Common myeloid progenitor, CD34-positive (primary cell): ENCODE results near the gene ACOXL.
A peak's percentile ranks its signal among the peaks of the same experiment; 100 is the strongest.

Experiments used
- CTCF ChIA-PET: fragments of 350-600 bp; sonication (Branson Sonifier 250); formaldehyde crosslinking; loops from one replicate; lab custom pipeline; 2021; ENCODE audit warnings: antibody characterized with exemption; lab: Charles Lee
- POLR2A ChIA-PET: fragments of 350-600 bp; sonication (Branson Sonifier 250); formaldehyde crosslinking; loops from one replicate; lab custom pipeline; 2021; ENCODE audit warnings: antibody characterized with exemption; lab: Charles Lee
- DNase-seq, 3 donors: peaks; one replicate each; pipeline versions ENCODE4 v3.0.0 to v3.0.0-alpha.2; 2013
- H3K27ac ChIP-seq, 2 experiments: 1 replicate in 1 of 2; 2 replicates in 1 of 2; pipeline ENCODE4 v1.7.0; 2013; ENCODE audit warnings: inconsistent platforms in 2 of 2, low read length in 2 of 2, mild to moderate bottlenecking in 2 of 2, low read depth in 1 of 2, moderate library complexity in 1 of 2; ENCODE audit not compliant: severe bottlenecking in 2 of 2, insufficient read depth in 1 of 2, poor library complexity in 1 of 2
- H3K27me3 ChIP-seq, 5 experiments: replicated peaks in 2 of 5; 1 replicate in 3 of 5; 2 replicates in 2 of 5; pipeline versions ENCODE4 v1.6.1 to v1.7.0; 2013; ENCODE audit warnings: low read length in 4 of 5, mild to moderate bottlenecking in 2 of 5, moderate library complexity in 2 of 5, inconsistent platforms in 1 of 5; ENCODE audit not compliant: insufficient read depth in 5 of 5, control insufficient read depth in 4 of 5
- H3K36me3 ChIP-seq, 4 experiments: 1 replicate in 2 of 4; 2 replicates in 2 of 4; pipeline versions ENCODE4 v1.6.1 to v1.7.0; 2013; ENCODE audit warnings: low read length in 3 of 4, control low read depth in 1 of 4, mild to moderate bottlenecking in 1 of 4; ENCODE audit not compliant: control insufficient read depth in 4 of 4, insufficient read depth in 4 of 4
- H3K4me1 ChIP-seq, 4 experiments: 1 replicate in 3 of 4; 2 replicates in 1 of 4; pipeline versions ENCODE4 v1.6.1 to v1.7.1; 2013; ENCODE audit warnings: low read length in 3 of 4, mild to moderate bottlenecking in 3 of 4, control low read depth in 1 of 4, inconsistent platforms in 1 of 4, moderate library complexity in 1 of 4; ENCODE audit not compliant: control insufficient read depth in 4 of 4, insufficient read depth in 4 of 4; ENCODE audit errors: control extremely low read depth in 1 of 4
- H3K4me3 ChIP-seq, 7 experiments: 1 replicate in 4 of 7; 2 replicates in 3 of 7; pipeline versions ENCODE4 v1.5.1 to v1.7.0; 2013; ENCODE audit warnings: mild to moderate bottlenecking in 7 of 7, low read length in 6 of 7, moderate library complexity in 6 of 7, inconsistent platforms in 2 of 7, low read depth in 2 of 7, control low read depth in 1 of 7; ENCODE audit not compliant: insufficient read depth in 4 of 7, control insufficient read depth in 1 of 7; ENCODE audit errors: extremely low read depth in 1 of 7
- H3K9me3 ChIP-seq, 5 experiments: 1 replicate in 4 of 5; 2 replicates in 1 of 5; pipeline versions ENCODE4 v1.6.1 to v1.7.1; 2013; ENCODE audit warnings: low read length in 4 of 5, mild to moderate bottlenecking in 2 of 5, inconsistent platforms in 1 of 5, low read depth in 1 of 5, moderate library complexity in 1 of 5; ENCODE audit not compliant: control insufficient read depth in 4 of 5, insufficient read depth in 2 of 5; ENCODE audit errors: control extremely low read depth in 1 of 5
- WGBS: methylation state at CpG from one replicate; pipeline ENCODE4 v1.1.5; 2013; ENCODE audit not compliant: insufficient coverage; 5-methylcytosine and 5-hydroxymethylcytosine counted together

Gene ACOXL

DNA sequence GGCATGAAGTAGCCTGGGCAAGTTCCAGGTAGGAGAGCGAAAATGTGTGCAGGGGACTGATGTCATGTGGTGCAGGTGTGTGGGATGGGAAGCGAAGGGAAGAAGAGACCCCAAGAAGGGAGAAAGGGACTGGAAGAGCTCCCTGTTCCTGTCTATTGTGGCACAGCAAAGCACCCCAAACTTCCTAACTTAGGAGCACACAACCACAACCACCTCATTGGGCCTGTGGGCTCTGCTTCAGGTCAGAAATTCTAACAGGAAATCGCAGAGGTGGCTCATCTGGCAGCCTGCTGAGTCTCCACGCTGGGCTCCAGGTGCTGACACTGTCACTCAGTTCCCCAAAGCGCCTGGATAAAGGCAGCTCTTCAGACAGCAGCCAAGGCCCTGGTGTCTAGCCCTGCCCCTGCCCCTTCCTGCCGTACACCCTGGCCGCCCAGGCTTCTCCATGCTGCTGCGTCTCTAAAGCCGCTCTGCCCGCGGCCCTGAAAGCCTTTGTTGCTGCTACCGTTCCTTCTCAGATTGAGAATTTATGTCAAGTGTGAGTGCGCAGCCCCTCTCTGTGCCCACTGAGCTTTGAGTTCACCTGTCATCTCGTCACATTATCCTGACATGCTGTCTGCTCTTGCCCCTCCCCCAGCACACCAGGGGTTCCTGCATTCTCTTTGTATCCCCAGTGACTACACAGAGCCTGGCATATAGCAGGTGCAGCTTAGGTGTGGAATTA is 248.1 kb downstream of the ACOXL start:
- H3K36me3 ChIP-seq: no peaks in the 10 kb centered on the region
- no peaks in the 10 kb centered on the region for H3K9me3 ChIP-seq
- CTCF ChIA-PET: no interaction called here
- H3K4me1 ChIP-seq: no peaks in the 10 kb centered on the region
- H3K27me3 ChIP-seq: no peaks in the 10 kb centered on the region
- POLR2A ChIA-PET: no interaction called here
- WGBS: 96% methylated on average over 11 of the region's 14 CpGs
- H3K4me3 ChIP-seq: no peak overlapping the region
- no peak for DNase-seq
- H3K27ac ChIP-seq: no peak overlapping the region

DNA sequence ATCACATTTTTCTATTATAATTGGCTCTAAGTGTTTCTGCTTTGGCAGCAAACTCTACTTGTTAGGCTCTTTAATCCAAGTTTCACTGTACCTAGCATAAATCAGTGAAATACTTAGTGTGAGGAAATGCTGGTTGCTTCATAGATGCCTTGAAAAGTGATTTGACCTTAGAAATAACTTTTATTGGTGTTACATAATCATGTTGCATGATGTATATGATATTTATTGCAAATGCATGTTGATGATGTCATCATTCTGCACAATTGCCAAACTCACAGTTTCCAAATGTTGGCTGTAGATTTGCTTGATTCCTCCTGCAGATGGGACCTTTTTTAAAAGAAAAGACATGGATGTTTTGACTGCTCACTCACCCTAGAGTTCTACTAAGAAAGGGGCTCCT is 250.8 kb downstream of the ACOXL start:
- H3K27ac ChIP-seq: no peak overlapping the region
- ChIA-PET POLR2A (no interaction called here), CTCF (no interaction called here)
- no peak for DNase-seq
- H3K9me3 ChIP-seq: no peaks in the 10 kb centered on the region
- no peaks in the 10 kb centered on the region for H3K27me3 ChIP-seq
- no peaks in the 10 kb centered on the region for H3K36me3 ChIP-seq
- H3K4me3 ChIP-seq: no peak overlapping the region
- no peaks in the 10 kb centered on the region for H3K4me1 ChIP-seq

DNA sequence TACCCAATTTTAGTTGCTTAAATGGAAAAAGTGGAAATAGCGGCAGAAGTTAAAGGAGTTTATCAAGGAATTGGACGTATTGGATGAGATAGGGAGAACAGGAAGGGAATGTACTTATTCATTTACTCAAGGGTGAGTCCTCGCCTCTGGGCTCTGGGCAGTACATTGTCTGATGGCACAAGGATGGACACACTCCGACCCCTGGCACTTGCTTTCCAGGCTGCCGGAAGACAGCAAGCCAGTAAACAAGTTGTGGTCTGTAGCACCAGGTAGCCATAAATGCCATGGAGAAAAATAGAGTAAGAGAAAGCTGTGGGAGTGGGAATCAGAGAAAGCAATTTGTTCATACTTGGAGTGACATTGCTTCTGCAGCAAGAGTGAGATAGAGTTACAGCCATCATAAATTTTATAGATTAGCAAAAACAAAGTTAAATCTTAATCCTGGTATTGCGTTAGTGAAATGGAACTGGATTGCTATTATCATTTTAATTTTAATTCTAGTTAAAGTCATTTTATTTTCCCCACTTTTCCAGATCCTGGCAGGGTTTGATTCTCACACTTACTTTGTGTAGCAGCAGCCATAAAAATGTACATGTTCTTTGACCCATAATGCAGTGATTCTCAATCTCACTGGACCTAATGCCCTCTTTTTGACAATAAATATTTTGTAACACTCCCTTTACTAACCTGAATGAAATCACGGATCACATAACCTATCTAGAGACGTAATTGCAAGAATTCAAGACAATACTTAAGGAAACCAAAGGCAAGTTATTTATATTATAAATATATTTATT is 252.5 kb downstream of the ACOXL start:
- Histone ChIP-seq H3K27ac (no peak overlapping the region), H3K36me3 (no peaks in the 10 kb centered on the region), H3K4me3 (no peak overlapping the region), H3K27me3 (no peaks in the 10 kb centered on the region), H3K4me1 (no peaks in the 10 kb centered on the region), H3K9me3 (peaks cover 0 to 3% (median 0%) of the 10 kb centered on the region in 5 experiments)
- 100% methylated on average over 5 of the region's 8 CpGs for WGBS
- POLR2A ChIA-PET: no interaction called here
- CTCF ChIA-PET: no interaction called here
- DNase-seq: no peak

DNA sequence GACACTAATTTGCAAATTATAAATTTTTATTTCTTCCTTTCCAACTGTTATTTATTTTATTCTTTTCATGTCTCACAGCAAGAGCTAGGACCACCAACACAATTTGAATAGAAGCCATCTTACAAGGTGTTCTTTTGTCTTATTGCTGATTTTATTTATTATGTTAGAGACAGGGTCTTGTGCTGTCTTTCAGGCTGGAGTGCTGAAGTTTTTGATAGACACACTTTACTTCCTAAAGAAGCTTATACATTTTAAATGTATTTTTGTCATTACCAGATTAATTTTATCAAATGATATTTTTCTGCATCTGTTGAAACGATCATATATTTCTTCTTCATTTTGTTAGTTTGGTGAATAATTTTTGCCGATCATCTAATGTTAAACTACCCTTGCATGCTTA is 258.1 kb downstream of the ACOXL start:
- WGBS: no CpG with 5 or more reads among the region's 2 CpGs
- H3K4me3 ChIP-seq: no peak overlapping the region
- CTCF ChIA-PET: no interaction called here
- no peak for DNase-seq
- H3K4me1 ChIP-seq: peaks cover 5 to 23% (median 13%) of the 10 kb centered on the region in 4 experiments
- no peak overlapping the region for H3K27ac ChIP-seq
- H3K9me3 ChIP-seq: peaks cover 0 to 5% (median 0%) of the 10 kb centered on the region in 5 experiments
- POLR2A ChIA-PET: no interaction called here
- H3K27me3 ChIP-seq: no peaks in the 10 kb centered on the region
- H3K36me3 ChIP-seq: no peaks in the 10 kb centered on the region

DNA sequence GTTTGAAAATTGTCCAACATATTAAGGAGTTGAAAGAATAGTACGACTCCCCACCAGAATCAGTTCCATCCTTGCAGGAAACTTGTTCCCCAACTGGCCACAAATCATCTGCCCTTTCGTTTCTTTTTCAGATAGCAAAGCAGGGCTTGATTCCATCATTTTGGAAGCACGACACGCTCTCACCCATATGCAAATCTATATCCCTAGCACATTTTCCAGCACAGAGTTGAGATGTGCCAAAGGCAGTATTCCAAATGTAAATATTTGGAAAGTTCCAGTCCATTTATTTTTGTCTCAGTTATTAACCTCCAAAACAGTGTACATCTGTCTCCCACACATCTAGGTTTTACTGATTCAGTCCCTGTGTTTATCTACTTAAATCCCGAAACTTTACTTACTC is 259.5 kb downstream of the ACOXL start:
- Histone ChIP-seq H3K27ac (no peak overlapping the region), H3K4me1 (peaks cover 5 to 23% (median 13%) of the 10 kb centered on the region in 4 experiments), H3K27me3 (no peaks in the 10 kb centered on the region), H3K36me3 (no peaks in the 10 kb centered on the region), H3K4me3 (no peak overlapping the region), H3K9me3 (peaks cover 0 to 9% (median 0%) of the 10 kb centered on the region in 5 experiments)
- 100% methylated on average over 1 of the region's 5 CpGs for WGBS
- ChIA-PET POLR2A (no interaction called here), CTCF (no interaction called here)
- DNase-seq: no peak

DNA sequence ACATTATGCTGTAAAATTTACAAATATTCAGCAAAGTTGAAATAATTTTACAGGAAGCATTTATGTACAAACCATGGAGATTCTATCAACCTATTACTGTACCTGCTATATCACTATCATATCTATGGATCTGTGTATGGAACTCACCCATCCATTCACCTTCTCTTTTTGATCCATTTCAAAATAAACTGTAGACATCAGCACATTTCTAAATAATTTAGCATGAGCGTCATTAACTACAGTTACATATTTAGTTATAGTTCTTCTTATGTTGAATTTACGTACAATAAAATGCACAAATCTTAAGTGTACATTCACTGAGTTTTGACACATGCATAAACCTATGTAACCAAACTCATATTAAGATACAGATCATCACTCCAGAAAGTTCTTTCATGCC is 260.5 kb downstream of the ACOXL start:
- Histone ChIP-seq H3K4me1 (peaks cover 5 to 23% (median 13%) of the 10 kb centered on the region in 4 experiments), H3K27ac (no peak overlapping the region), H3K36me3 (no peaks in the 10 kb centered on the region), H3K4me3 (no peak overlapping the region), H3K27me3 (no peaks in the 10 kb centered on the region), H3K9me3 (peaks cover 0 to 9% (median 0%) of the 10 kb centered on the region in 5 experiments)
- DNase-seq: no peak
- 100% methylated on average over 1 of the region's 2 CpGs for WGBS
- POLR2A ChIA-PET: no interaction called here
- CTCF ChIA-PET: no interaction called here

DNA sequence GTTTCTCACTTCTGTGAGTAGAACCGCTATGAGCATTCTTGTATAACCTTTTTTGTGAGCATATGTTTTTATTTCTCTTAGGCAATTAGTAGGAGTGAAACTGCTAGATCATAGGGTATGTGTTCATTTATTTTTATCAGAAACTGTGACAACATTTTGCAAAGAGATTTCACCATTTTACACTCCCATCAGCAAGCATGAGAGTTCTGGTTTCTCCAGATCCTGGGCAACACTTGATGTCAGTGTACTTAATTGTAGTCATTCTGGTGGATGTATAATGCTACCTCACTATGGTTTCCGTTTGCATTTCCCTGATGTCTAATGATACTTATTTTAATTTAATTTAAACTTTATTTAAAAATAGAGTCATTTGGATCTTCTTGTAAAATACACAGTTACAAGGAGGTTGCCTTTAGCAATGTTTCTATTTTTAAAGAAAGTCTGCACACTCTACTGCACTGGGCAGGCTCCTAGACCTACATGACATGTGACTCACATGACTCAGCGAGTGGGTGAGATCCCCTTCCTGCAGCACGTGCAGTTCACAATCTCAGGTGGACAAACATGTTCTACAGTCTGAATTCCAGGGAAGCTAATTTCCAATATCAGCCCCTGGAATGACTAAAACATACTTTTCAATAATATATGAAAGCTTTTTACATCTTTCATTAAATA is 261.3 kb downstream of the ACOXL start:
- Histone ChIP-seq H3K4me1 (peaks cover 5 to 23% (median 13%) of the 10 kb centered on the region in 4 experiments), H3K9me3 (peaks cover 0 to 9% (median 0%) of the 10 kb centered on the region in 5 experiments), H3K27me3 (no peaks in the 10 kb centered on the region), H3K36me3 (no peaks in the 10 kb centered on the region), H3K27ac (no peak overlapping the region), H3K4me3 (no peak overlapping the region)
- peak; percentile 2 to 49 (median 43) for DNase-seq
- POLR2A ChIA-PET: no interaction called here
- CTCF ChIA-PET: no interaction called here
- WGBS: 33% methylated on average over 3 of the region's 4 CpGs
